Transverse colon (tissue), 4 donors: ENCODE results near the gene LRPPRC.

Source experiments
- POLR2A ChIP-seq: fragments of 450-650 bp; IDR thresholded peaks from one replicate; pipeline ENCODE4 v1.6.1; 2016; ENCODE audit warnings: antibody characterized with exemption, mild to moderate bottlenecking, moderate library complexity
- POLR2AphosphoS5 ChIP-seq, 3 donors: sonication (generic); formaldehyde crosslinking; IDR thresholded peaks; one replicate each; pipeline ENCODE4 v1.6.1; 2016; ENCODE audit warnings: antibody characterized with exemption in 3 of 3
- TF ChIP-seq, protein P1 (sequence below), 5 experiments: fragments of 200-600 bp in 3 of 5; fragments of 450-650 bp in 2 of 5; sonication (generic) in 3 of 5; IDR thresholded peaks; 1 replicate in 2 of 5; 2 replicates in 3 of 5; pipeline ENCODE4 v1.5.1; 2016 to 2017; ENCODE audit warnings: antibody characterized with exemption in 5 of 5, inconsistent platforms in 3 of 5, mild to moderate bottlenecking in 2 of 5, moderate library complexity in 1 of 5

DNA sequence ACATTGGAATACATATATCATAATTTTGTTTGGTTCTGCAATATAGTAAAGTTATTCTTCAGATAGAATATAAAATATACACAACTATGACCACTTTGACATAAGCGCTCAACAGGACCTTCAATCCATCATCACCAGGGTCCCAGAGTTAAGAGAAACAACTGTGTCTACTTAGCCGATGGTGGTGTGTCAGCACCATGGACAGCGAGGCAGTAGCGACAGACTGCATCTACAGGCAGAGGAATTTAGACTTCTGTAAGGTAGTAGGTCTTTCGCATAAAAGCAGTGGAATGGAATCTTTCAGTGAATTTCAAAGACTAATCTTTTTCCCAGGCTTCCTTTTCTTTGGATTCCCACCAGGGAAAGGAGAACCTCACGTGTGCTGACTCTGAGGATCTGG is 20.5 kb upstream of the LRPPRC start:
- TF ChIP-seq POLR2A (no peak), POLR2AphosphoS5 (IDR thresholded peaks at IDR 0.05) (no peak)
- TF ChIP-seq, protein P1, sequence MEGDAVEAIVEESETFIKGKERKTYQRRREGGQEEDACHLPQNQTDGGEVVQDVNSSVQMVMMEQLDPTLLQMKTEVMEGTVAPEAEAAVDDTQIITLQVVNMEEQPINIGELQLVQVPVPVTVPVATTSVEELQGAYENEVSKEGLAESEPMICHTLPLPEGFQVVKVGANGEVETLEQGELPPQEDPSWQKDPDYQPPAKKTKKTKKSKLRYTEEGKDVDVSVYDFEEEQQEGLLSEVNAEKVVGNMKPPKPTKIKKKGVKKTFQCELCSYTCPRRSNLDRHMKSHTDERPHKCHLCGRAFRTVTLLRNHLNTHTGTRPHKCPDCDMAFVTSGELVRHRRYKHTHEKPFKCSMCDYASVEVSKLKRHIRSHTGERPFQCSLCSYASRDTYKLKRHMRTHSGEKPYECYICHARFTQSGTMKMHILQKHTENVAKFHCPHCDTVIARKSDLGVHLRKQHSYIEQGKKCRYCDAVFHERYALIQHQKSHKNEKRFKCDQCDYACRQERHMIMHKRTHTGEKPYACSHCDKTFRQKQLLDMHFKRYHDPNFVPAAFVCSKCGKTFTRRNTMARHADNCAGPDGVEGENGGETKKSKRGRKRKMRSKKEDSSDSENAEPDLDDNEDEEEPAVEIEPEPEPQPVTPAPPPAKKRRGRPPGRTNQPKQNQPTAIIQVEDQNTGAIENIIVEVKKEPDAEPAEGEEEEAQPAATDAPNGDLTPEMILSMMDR (IDR thresholded peaks at IDR 0.05) = no peak
